H7 (cell line): ENCODE results near the gene KIZ. TPM values are rescaled to one million over a fixed set of nuclear protein-coding genes. Genes with fewer than 3 reads are reported as not detected.
A peak's percentile ranks its signal among the peaks of the same experiment; 100 is the strongest.
"Not testable (repeated sequence)": the region's sequence is repeated elsewhere in the genome, so short reads cannot be mapped to it uniquely, and the experiment has no call there.

ENCODE experiments used
- DNase-seq: peaks from one replicate; pipeline ENCODE4 v3.0.0; 2012
- H3K27me3 ChIP-seq: 2 replicates; pipeline ENCODE4 v1.6.0; 2011; ENCODE audit warnings: mild to moderate bottlenecking, low read length; ENCODE audit not compliant: control insufficient read depth, insufficient read depth
- H3K36me3 ChIP-seq: replicated peaks from 2 replicates; pipeline ENCODE4 v1.5.1; 2011; ENCODE audit warnings: low read length; ENCODE audit not compliant: control insufficient read depth, insufficient read depth
- H3K4me3 ChIP-seq: 2 replicates; pipeline ENCODE4 v1.5.1; 2011; ENCODE audit warnings: low read depth, mild to moderate bottlenecking, control low read depth, low read length, moderate library complexity; ENCODE audit not compliant: insufficient read depth
- total RNA-seq: library from RNA; depleted of rRNA; stranded (reverse); fragments of >200 nt; shearing (Covaris generic); gene quantifications from 2 replicates; pipeline ENCODE4 v1.2.3, GENCODE V29; 2014

Gene KIZ
- total RNA-seq, 1 experiment from 2014 or later: 18.0 TPM

GRCh38 chr20:21232546-21233280 lies 106.8 kb downstream of the KIZ start:
- no peak for DNase-seq
- H3K4me3 ChIP-seq: no peak overlapping the region
- H3K36me3 ChIP-seq: peaks cover 7% of the 10 kb centered on the region
- no peaks in the 10 kb centered on the region for H3K27me3 ChIP-seq

GRCh38 chr20:21234324-21234723 lies 108.4 kb downstream of the KIZ start:
- H3K4me3 ChIP-seq: no peak overlapping the region
- peaks cover 4% of the 10 kb centered on the region for H3K36me3 ChIP-seq
- no peaks in the 10 kb centered on the region for H3K27me3 ChIP-seq

GRCh38 chr20:21234806-21235483 lies 109.1 kb downstream of the KIZ start:
- H3K4me3 ChIP-seq: no peak overlapping the region
- no peaks in the 10 kb centered on the region for H3K27me3 ChIP-seq
- peak; percentile 30 for DNase-seq
- H3K36me3 ChIP-seq: peaks cover 4% of the 10 kb centered on the region

More at GRCh38 chr20:21234324-21234723, 108.4 kb downstream of the KIZ start:
- DNase-seq: no peak

GRCh38 chr20:21235484-21236445 lies 109.9 kb downstream of the KIZ start:
- DNase-seq: peak; percentile 68
- Histone ChIP-seq H3K4me3 (no peak overlapping the region), H3K27me3 (no peaks in the 10 kb centered on the region), H3K36me3 (peaks cover 1% of the 10 kb centered on the region; the same call in 1 of the 2 replicates)

GRCh38 chr20:21237956-21238799 lies 112.3 kb downstream of the KIZ start:
- no peak for DNase-seq
- no peaks in the 10 kb centered on the region; the same call in 1 of the 2 replicates for H3K36me3 ChIP-seq
- H3K4me3 ChIP-seq: no peak overlapping the region
- no peaks in the 10 kb centered on the region for H3K27me3 ChIP-seq

- DNase-seq: no peak
- H3K27me3 ChIP-seq: no peaks in the 10 kb centered on the region
- H3K4me3 ChIP-seq: no peak overlapping the region
These were observed 113.1 kb downstream of the KIZ start for GRCh38 chr20:21238818-21239536.

GRCh38 chr20:21240394-21240793 lies 114.5 kb downstream of the KIZ start:
- Histone ChIP-seq H3K4me3 (no peak overlapping the region), H3K36me3 (peaks cover 3% of the 10 kb centered on the region), H3K27me3 (no peaks in the 10 kb centered on the region)
- DNase-seq: peak; percentile 53

More at GRCh38 chr20:21238818-21239536, 113.1 kb downstream of the KIZ start:
- H3K36me3 ChIP-seq: no peaks in the 10 kb centered on the region; the same call in 1 of the 2 replicates

- Histone ChIP-seq H3K27me3 (no peaks in the 10 kb centered on the region), H3K36me3 (peaks cover 3% of the 10 kb centered on the region), H3K4me3 (no peak overlapping the region)
- no peak for DNase-seq
These were observed 115.5 kb downstream of the KIZ start for GRCh38 chr20:21241406-21241805.

- Histone ChIP-seq H3K4me3 (no peak overlapping the region), H3K36me3 (peaks cover 3% of the 10 kb centered on the region), H3K27me3 (no peaks in the 10 kb centered on the region)
- no peak for DNase-seq
These were observed 117.9 kb downstream of the KIZ start for GRCh38 chr20:21243811-21244210.

GRCh38 chr20:21244808-21245207 lies 118.9 kb downstream of the KIZ start:
- Histone ChIP-seq H3K36me3 (peaks cover 3% of the 10 kb centered on the region), H3K4me3 (no peak overlapping the region), H3K27me3 (no peaks in the 10 kb centered on the region)
- no peak for DNase-seq

GRCh38 chr20:21246161-21246560 lies 120.3 kb downstream of the KIZ start:
- no peak overlapping the region for H3K4me3 ChIP-seq

GRCh38 chr20:21247603-21248095 lies 121.8 kb downstream of the KIZ start:
- H3K4me3 ChIP-seq, H3K36me3 ChIP-seq, H3K27me3 ChIP-seq, DNase-seq: not testable (repeated sequence)

More at GRCh38 chr20:21246161-21246560, 120.3 kb downstream of the KIZ start:
- DNase-seq: no peak
- Histone ChIP-seq H3K36me3 (peaks cover 3% of the 10 kb centered on the region), H3K27me3 (no peaks in the 10 kb centered on the region)

GRCh38 chr20:21251278-21251677 lies 125.4 kb downstream of the KIZ start:
- DNase-seq: no peak

More at GRCh38 chr20:21251278-21251677, 125.4 kb downstream of the KIZ start:
- Histone ChIP-seq H3K4me3 (no peak overlapping the region), H3K27me3 (no peaks in the 10 kb centered on the region), H3K36me3 (no peaks in the 10 kb centered on the region)
